Mucosa of descending colon (tissue), 3 donors: ENCODE data around the gene HDAC9. TPM values are rescaled to one million over a fixed set of nuclear protein-coding genes. Genes with fewer than 3 reads are reported as not detected.

ENCODE experiments used
- ATAC-seq: fragments of 200-7000 bp; cut with Tn5 transposase; one replicate; pipeline ENCODE4 v1.9.1; 2020; ENCODE audit warnings: mild to moderate bottlenecking, moderate library complexity
- DNase-seq, 3 donors: peaks; one replicate each; pipeline ENCODE4 v3.0.0-alpha.2; 2020
- H3K36me3 ChIP-seq: fragments of 200-600 bp; one replicate; pipeline ENCODE4 v1.8.0; 2021; ENCODE audit warnings: low read depth, mild to moderate bottlenecking
- H3K4me1 ChIP-seq: fragments of 200-600 bp; one replicate; pipeline ENCODE4 v1.8.0; 2021; ENCODE audit warnings: low read depth, mild to moderate bottlenecking
- H3K4me3 ChIP-seq: fragments of 200-600 bp; one replicate; pipeline ENCODE4 v1.8.0; 2021; ENCODE audit warnings: mild to moderate bottlenecking
- H3K9me3 ChIP-seq: fragments of 200-600 bp; one replicate; pipeline ENCODE4 v1.8.0; 2021; ENCODE audit warnings: mild to moderate bottlenecking
- intact Hi-C, 2 donors: fragments of 100-400 bp; cut with DNase I in 1 of 2; cut with micrococcal nuclease in 1 of 2; formaldehyde crosslinking; loops; one replicate each; pipeline versions ENCODE4 v1.11.0 to v1.11.1; 2022; cut with DNase I, micrococcal nuclease
- total RNA-seq, 3 donors: library from RNA; stranded (reverse); fragmentation: NEBNext Ultra II Directional in 2 of 3; extraction: Animal tissue kit (Norgen Biotek cat#: 25700) in 2 of 3; gene quantifications; one replicate each; pipeline versions ENCODE4 v1.2.1 to v1.2.4, GENCODE V29; 2021 to 2023
- TF ChIP-seq, protein P1 (sequence below): fragments of 200-600 bp; IDR thresholded peaks from one replicate; pipeline ENCODE4 v1.8.0; 2022; ENCODE audit warnings: antibody characterized with exemption, mild to moderate bottlenecking
- donor health status: DM: no; HTN: no; CAD: no; lungs with moderate emphysema.
- donor health status: DM: no; HTN: no; CAD: no.
- donor health status: DM: no; HTN: yes; CAD: no.

The HDAC9 gene
- total RNA-seq, 3 donors from 2014 or later = 16.0 to 20.4 (median 17.5) TPM

DNA sequence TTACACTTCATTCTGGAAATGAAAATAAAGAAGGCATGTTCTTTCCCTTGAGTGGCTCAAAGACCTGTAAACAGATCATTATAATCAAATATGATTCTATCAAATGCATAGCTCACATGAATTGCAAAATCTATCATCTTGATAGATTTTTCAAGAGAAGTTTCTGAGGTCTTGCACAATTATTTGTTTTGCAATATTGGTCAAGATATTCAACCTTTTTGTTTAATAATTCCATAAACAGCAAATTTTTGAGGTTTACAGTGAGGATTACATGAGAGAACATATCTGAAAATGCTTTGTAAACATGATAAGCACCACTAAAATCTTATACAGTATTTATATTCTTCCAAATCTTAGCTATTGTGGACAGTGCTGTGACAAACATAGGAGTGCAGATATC, 160.8 kb downstream of the HDAC9 start:
- ATAC-seq (no peak), DNase-seq (no peak)
- no peaks in the 10 kb centered on the region for H3K4me1 ChIP-seq
- no peak overlapping the region for H3K4me3 ChIP-seq
- H3K9me3 ChIP-seq = no peaks in the 10 kb centered on the region
- intact Hi-C loops = no loop called here
- TF ChIP-seq, protein P1, sequence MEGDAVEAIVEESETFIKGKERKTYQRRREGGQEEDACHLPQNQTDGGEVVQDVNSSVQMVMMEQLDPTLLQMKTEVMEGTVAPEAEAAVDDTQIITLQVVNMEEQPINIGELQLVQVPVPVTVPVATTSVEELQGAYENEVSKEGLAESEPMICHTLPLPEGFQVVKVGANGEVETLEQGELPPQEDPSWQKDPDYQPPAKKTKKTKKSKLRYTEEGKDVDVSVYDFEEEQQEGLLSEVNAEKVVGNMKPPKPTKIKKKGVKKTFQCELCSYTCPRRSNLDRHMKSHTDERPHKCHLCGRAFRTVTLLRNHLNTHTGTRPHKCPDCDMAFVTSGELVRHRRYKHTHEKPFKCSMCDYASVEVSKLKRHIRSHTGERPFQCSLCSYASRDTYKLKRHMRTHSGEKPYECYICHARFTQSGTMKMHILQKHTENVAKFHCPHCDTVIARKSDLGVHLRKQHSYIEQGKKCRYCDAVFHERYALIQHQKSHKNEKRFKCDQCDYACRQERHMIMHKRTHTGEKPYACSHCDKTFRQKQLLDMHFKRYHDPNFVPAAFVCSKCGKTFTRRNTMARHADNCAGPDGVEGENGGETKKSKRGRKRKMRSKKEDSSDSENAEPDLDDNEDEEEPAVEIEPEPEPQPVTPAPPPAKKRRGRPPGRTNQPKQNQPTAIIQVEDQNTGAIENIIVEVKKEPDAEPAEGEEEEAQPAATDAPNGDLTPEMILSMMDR = no peak
- no peaks in the 10 kb centered on the region for H3K36me3 ChIP-seq

DNA sequence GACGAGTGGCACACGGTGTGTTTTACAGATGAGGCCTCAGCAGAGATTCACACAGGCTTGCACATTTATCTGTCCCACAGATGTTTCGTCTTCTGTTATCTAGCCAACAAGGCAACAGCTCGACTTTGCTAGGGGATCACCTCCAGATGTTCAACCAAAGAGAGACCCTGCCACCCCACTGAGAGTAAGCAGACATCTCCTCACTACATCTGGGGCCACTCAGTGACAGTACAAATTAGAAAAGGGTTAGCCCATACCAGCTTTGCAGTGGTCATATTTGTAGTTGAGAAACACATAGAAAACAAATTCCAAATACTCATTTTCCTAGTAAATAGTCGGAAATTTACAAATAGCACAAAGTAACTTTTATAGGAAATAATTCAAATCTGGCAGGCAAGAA, 164.2 kb downstream of the HDAC9 start:
- ATAC-seq = no peak
- no peaks in the 10 kb centered on the region for H3K4me1 ChIP-seq
- H3K9me3 ChIP-seq = no peaks in the 10 kb centered on the region
- DNase-seq = no peak
- no peaks in the 10 kb centered on the region for H3K36me3 ChIP-seq
- no peak overlapping the region for H3K4me3 ChIP-seq
- TF ChIP-seq, protein P1 = no peak
- intact Hi-C loops = no loop called here

DNA sequence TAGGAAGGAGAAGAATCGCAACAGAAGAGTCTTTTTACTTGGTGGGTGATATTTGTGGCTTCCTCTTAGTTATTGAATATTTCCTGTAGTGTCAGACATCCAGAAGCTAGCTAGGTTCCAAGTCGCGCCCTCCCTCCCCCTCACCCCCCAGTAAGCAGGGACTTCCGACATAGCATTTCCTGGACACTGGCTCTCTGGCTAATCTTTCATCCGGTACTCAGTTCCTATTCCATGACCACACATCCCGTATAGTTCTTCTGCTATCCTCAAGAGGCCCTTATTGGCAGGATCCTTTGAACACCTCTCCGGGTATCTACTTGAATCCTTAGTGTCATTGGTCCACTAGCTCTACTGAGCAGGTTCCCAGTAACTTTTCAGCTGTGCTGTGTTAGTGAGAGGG, 167.8 kb downstream of the HDAC9 start:
- Histone ChIP-seq H3K36me3 (no peaks in the 10 kb centered on the region), H3K9me3 (no peaks in the 10 kb centered on the region), H3K4me3 (no peak overlapping the region), H3K4me1 (no peaks in the 10 kb centered on the region)
- no peak for DNase-seq
- intact Hi-C loops = no loop called here
- TF ChIP-seq, protein P1 = no peak
- no peak for ATAC-seq

DNA sequence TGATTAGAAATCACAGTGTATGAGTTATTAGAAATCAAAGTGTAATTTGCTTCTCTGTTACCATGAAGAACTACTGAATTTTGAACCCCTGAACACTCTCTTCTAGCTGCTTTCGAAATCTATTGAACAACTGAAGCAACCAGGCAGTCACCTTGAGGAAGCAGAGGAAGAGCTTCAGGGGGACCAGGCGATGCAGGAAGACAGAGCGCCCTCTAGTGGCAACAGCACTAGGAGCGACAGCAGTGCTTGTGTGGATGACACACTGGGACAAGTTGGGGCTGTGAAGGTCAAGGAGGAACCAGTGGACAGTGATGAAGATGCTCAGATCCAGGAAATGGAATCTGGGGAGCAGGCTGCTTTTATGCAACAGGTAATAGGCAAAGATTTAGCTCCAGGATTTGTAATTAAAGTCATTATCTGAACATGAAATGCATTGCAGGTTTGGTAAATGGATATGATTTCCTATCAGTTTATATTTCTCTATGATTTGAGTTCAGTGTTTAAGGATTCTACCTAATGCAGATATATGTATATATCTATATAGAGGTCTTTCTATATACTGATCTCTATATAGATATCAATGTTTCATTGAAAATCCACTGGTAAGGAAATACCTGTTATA, 170.7 kb downstream of the HDAC9 start:
- DNase-seq (peak; percentile 58 to 90 (median 74)), ATAC-seq (peak; percentile 92)
- intact Hi-C loops = loop anchor here in 1 of 2 donors (5.0 kb wide), 1 partner anchor 314 kb away; no protein-coding TSS in a partner anchor
- Histone ChIP-seq H3K4me3 (no peak overlapping the region), H3K36me3 (no peaks in the 10 kb centered on the region), H3K9me3 (no peaks in the 10 kb centered on the region), H3K4me1 (no peaks in the 10 kb centered on the region)
- TF ChIP-seq, protein P1 = peak; percentile 79

DNA sequence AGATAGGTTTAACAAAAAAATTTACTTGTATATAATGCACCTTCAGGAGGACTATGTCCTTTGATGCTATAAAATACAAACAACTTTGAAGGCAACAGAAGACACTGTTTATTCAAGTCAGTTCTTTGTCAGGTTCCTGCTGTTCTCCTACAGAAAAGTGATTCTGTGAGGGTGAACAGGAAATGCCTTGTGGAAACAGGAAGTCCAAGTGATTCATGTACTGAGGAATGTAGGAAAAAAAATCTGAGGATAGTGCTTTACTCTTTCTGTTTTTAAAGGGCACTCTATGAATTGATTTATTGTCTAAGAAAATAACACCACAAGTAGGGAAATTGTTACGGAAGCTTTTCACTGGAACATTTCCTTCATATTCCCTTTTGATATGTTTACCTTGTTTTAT, 171.9 kb downstream of the HDAC9 start:
- ATAC-seq (peak; percentile 49), DNase-seq (no peak)
- intact Hi-C loops = loop anchor here in 1 of 2 donors (5.0 kb wide), 1 partner anchor 315 kb away; no protein-coding TSS in a partner anchor

More for the DNA sequence above, 171.9 kb downstream of the HDAC9 start:
- Histone ChIP-seq H3K4me1 (no peaks in the 10 kb centered on the region), H3K9me3 (no peaks in the 10 kb centered on the region), H3K4me3 (no peak overlapping the region), H3K36me3 (no peaks in the 10 kb centered on the region)
- TF ChIP-seq, protein P1 = no peak
